HG02759 (cell line): ENCODE measurements around the gene CPED1.
"Not testable (repeated sequence)": the region's sequence is repeated elsewhere in the genome, so short reads cannot be mapped to it uniquely, and the experiment has no call there.

Experiments used
- ATAC-seq: cut with Tn5 transposase; IDR thresholded peaks from one replicate; pipeline ENCODE4 v1.9.1; 2021; ENCODE audit warnings: mild to moderate bottlenecking, moderate library complexity; ENCODE audit not compliant: unreplicated experiment

Gene CPED1

GRCh38 chr7:121276313-121276712 is 287.8 kb downstream of the CPED1 start:
- no peak for ATAC-seq

GRCh38 chr7:121278120-121279021 is 289.9 kb downstream of the CPED1 start:
- ATAC-seq: peak; percentile 99

GRCh38 chr7:121279060-121279620 is 290.6 kb downstream of the CPED1 start:
- peak; percentile 3 for ATAC-seq

GRCh38 chr7:121279822-121280221 is 291.3 kb downstream of the CPED1 start:
- no peak for ATAC-seq

GRCh38 chr7:121280656-121281055 is 292.1 kb downstream of the CPED1 start:
- ATAC-seq: no peak

- ATAC-seq: no peak
Measured at GRCh38 chr7:121282129-121282528, 293.6 kb downstream of the CPED1 start.

GRCh38 chr7:121285066-121285667 is 296.7 kb downstream of the CPED1 start:
- ATAC-seq: no peak

GRCh38 chr7:121286186-121286585 is 297.7 kb downstream of the CPED1 start:
- no peak for ATAC-seq

- ATAC-seq: no peak
Measured at GRCh38 chr7:121286742-121287734, 298.5 kb downstream of the CPED1 start.

GRCh38 chr7:121288894-121289293 is 300.4 kb downstream of the CPED1 start:
- ATAC-seq: no peak

GRCh38 chr7:121289930-121290329 is 301.4 kb downstream of the CPED1 start:
- ATAC-seq: not testable (repeated sequence)

- no peak for ATAC-seq
Measured at GRCh38 chr7:121294448-121294992, 306.0 kb downstream of the CPED1 start.

- no peak for ATAC-seq
Measured at GRCh38 chr7:121297843-121298242, 309.3 kb downstream of the CPED1 start.

- no peak for ATAC-seq
Measured at GRCh38 chr7:121298831-121299239, 310.3 kb downstream of the CPED1 start.

- ATAC-seq: no peak
Measured at GRCh38 chr7:121300685-121301420, 312.3 kb downstream of the CPED1 start.

GRCh38 chr7:121301446-121302213 is 313.1 kb downstream of the CPED1 start:
- no peak for ATAC-seq

GRCh38 chr7:121302214-121302745 is 313.8 kb downstream of the CPED1 start:
- ATAC-seq: peak; percentile 94

GRCh38 chr7:121303422-121304101 is 315.1 kb downstream of the CPED1 start:
- no peak for ATAC-seq
